ENCODE data around the gene CALY. TPM values are rescaled to one million over a fixed set of nuclear protein-coding genes. Genes with fewer than 3 reads are reported as not detected.

Gene CALY
- total RNA-seq, 3 donors from 2014 or later (not counting 1 experiment from before 2014, with no cell fraction given) = not detected

DNA sequence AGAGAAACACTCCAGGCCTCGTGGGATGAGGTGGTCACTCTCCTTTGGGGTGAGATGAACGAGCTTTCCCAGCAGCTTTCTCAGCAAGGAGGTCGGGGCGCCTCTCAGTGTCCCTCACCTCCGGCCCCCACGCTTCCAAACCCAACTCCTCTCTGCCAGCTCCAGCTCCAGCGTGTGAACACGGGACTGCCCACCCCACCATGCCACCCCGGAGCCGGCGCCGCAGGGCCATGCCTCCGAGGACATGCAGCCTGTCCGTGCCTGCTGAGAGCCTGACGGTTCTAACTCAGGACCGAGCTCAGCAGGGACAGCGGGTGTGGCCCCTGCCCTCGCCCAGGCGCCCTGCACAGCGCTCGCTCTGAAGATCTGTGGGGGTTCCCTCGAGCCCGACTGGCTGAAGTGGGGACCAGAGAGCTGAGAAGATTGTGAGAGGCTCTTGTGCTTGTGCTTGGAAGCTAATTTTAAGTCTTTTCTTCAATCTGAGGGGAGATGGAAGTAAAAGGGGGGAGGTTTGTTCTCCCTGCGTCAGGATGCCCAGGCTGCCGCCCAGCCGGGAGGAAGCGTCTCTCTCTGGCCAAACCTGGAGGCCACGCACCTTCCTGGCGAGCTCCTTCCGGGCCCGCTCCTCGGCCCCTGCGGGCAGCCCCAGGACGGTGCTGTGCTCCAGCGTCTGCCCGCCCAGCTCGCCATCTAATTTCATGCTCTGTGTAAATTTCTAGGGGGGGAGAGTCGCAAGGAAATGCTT lies 54.9 kb downstream of the CALY start:
- Histone ChIP-seq H3K9me3 (ENCODE audit: control insufficient read depth, insufficient read depth, low read length) (no peaks in the 10 kb centered on the region), H3K27me3 (ENCODE audit: control insufficient read depth, insufficient read depth, low read length) (no peaks in the 10 kb centered on the region), H3K4me3 (ENCODE audit: low read length) (no peak overlapping the region), H3K27ac (ENCODE audit: low read length) (no peak overlapping the region), H3K36me3 (ENCODE audit: control insufficient read depth, insufficient read depth, low read length) (peaks cover 51% of the 10 kb centered on the region), H3K4me1 (ENCODE audit: control insufficient read depth, insufficient read depth, low read length) (peaks cover 39% of the 10 kb centered on the region)
- intact Hi-C loops (cut with micrococcal nuclease) = no loop called here
- H3K4me3 Mint-ChIP-seq = peak overlapping the region; percentile 37
- H3K4me1 Mint-ChIP-seq = peaks cover 28 to 37% of the 10 kb centered on the region in 2 donors
- no peaks in the 10 kb centered on the region for H3K9me3 Mint-ChIP-seq
- TF ChIP-seq CTCF (IDR thresholded peaks at IDR 0.05) = no peak
- H3K36me3 Mint-ChIP-seq = peaks cover 14% of the 10 kb centered on the region
- ATAC-seq = no peak
- no peaks in the 10 kb centered on the region for H3K27me3 Mint-ChIP-seq (ENCODE audit: low read depth in 2 of 2)
- no peak overlapping the region for H3K27ac Mint-ChIP-seq
- whole genome bisulfite sequencing (ENCODE audit: insufficient coverage) = 94% methylated on average over 38 of the region's 38 CpGs
- no peak for DNase-seq

DNA sequence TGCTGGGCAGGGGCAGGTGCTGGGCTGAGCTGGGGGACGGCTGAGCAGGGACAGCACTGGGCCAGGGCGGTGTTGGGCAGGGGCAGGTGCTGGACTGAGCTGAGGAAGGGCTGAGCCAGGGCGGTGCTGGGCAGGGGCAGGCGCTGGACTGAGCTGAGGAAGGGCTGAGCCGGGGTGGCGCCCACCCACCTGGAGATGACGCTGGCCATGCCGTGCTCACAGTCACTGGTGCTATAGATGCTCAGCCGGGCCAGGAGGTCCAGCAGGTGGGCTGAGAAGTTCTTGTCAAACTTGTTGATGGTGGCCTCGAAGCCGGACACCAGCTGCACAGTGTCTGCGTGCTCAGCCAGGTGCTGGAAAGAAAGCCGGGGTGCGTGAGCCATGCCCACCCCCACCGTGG lies 55.6 kb downstream of the CALY start:
- ATAC-seq = no peak
- 97% methylated on average over 13 of the region's 15 CpGs for WGBS (ENCODE audit: insufficient coverage)

GRCh38 chr10:133280391-133281059 lies 56.2 kb downstream of the CALY start:
- Mint-ChIP-seq H3K27ac (peak overlapping the region; percentile 98), H3K27me3 (ENCODE audit: low read depth in 2 of 2) (no peaks in the 10 kb centered on the region), H3K4me1 (peaks cover 28 to 39% of the 10 kb centered on the region in 2 donors), H3K4me3 (peak overlapping the region; percentile 92), H3K9me3 (no peaks in the 10 kb centered on the region), H3K36me3 (peaks cover 6% of the 10 kb centered on the region)
- 78% methylated on average over 10 of the region's 10 CpGs for WGBS (ENCODE audit: insufficient coverage)
- intact Hi-C loops (cut with micrococcal nuclease) = no loop called here
- no peaks in the 10 kb centered on the region for H3K27me3 ChIP-seq (ENCODE audit: control insufficient read depth, insufficient read depth, low read length)
- H3K27ac ChIP-seq (ENCODE audit: low read length) = peak overlapping the region; percentile 95
- no peak overlapping the region for H3K4me3 ChIP-seq (ENCODE audit: low read length)
- TF ChIP-seq CTCF (IDR thresholded peaks at IDR 0.05) = no peak
- peaks cover 48% of the 10 kb centered on the region for H3K4me1 ChIP-seq (ENCODE audit: control insufficient read depth, insufficient read depth, low read length)
- ATAC-seq (no peak), DNase-seq (no peak)
- H3K9me3 ChIP-seq (ENCODE audit: control insufficient read depth, insufficient read depth, low read length) = no peaks in the 10 kb centered on the region
- H3K36me3 ChIP-seq (ENCODE audit: control insufficient read depth, insufficient read depth, low read length) = peaks cover 41% of the 10 kb centered on the region

More for the DNA sequence above, 55.6 kb downstream of the CALY start:
- intact Hi-C loops (cut with micrococcal nuclease) = no loop called here
- Histone ChIP-seq H3K4me3 (ENCODE audit: low read length) (no peak overlapping the region), H3K9me3 (ENCODE audit: control insufficient read depth, insufficient read depth, low read length) (no peaks in the 10 kb centered on the region), H3K36me3 (ENCODE audit: control insufficient read depth, insufficient read depth, low read length) (peaks cover 46% of the 10 kb centered on the region), H3K27me3 (ENCODE audit: control insufficient read depth, insufficient read depth, low read length) (no peaks in the 10 kb centered on the region), H3K27ac (ENCODE audit: low read length) (no peak overlapping the region), H3K4me1 (ENCODE audit: control insufficient read depth, insufficient read depth, low read length) (peaks cover 43% of the 10 kb centered on the region)
- Mint-ChIP-seq H3K9me3 (no peaks in the 10 kb centered on the region), H3K4me1 (peaks cover 28 to 33% of the 10 kb centered on the region in 2 donors), H3K4me3 (no peak overlapping the region), H3K36me3 (peaks cover 12% of the 10 kb centered on the region), H3K27ac (peak overlapping the region in 1 of 2 donors; percentile 98), H3K27me3 (ENCODE audit: low read depth in 2 of 2) (no peaks in the 10 kb centered on the region)
- no peak for DNase-seq
- TF ChIP-seq CTCF (IDR thresholded peaks at IDR 0.05) = no peak
